ENCODE data around the gene ATG10. TPM values are rescaled to one million over a fixed set of nuclear protein-coding genes. Genes with fewer than 3 reads are reported as not detected.

ATG10 gene
- total RNA-seq, 1 experiment from 2014 or later, result 12.2 TPM

DNA sequence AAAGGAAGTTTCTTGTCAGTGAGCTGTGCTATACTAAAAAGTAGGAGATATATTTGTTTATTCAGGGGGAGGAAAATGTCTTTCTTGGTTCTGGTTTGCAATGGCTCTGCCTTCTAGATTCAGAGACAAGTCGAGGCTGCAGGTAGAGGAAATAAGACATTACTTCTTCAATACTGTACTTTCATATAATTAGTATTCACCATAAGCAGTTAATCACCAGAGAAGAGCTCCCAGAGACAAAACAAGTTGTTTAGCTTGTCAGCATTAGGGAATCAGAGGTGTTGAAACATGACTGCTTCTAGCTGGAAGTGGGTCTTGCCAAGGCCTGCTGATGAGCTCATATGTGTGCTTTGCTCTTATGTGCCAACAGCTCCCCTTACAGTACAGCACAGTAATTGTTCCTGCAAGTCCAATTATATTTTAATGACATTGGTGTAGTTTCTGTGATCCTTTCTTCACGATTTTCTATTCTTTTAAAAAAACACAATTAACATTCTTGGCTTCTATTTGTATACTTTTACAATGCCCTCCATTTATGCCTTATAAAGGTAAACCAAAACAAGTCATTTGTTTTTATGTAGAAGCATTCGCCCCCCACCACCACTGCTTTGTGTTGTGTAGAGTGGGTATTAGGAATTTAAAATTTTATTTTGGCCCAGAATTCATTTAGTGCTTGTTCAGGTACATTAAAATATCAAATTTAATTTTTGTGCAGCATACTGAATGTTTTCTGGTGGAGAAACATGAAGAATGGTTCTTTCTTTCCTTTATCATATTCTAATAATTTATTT, 194.1 kb downstream of the ATG10 start:
- ChIA-PET CTCF (interaction anchor here (0.5 to 3.2 kb wide), 35 partner anchors 9 to 865 kb away, joined by 3 to 45 read pairs (median 4); partner anchors contain the start of genes ACOT12, ATG10 and SSBP2), POLR2A (interaction anchor here (0.9 kb wide), 1 partner anchor 314 kb away, joined by 4 read pairs; no protein-coding TSS in a partner anchor)
- Mint-ChIP-seq H3K36me3 (no peaks in the 10 kb centered on the region), H3K9me3 (no peaks in the 10 kb centered on the region; the same call in 1 of the 2 replicates), H3K27me3 (ENCODE audit: low read depth) (no peaks in the 10 kb centered on the region), H3K27ac (peak overlapping the region; percentile 74), H3K4me3 (no peak overlapping the region), H3K4me1 (peaks cover 43% of the 10 kb centered on the region)
- DNase-seq (ENCODE audit: low spot score), result peak; percentile 27
- ATAC-seq, result peak; percentile 93
- no peak for TF ChIP-seq TP53 (CRISPR knock-in tag; IDR thresholded peaks at IDR 0.05)
- TF ChIP-seq ZNF219 (CRISPR knock-in tag; IDR thresholded peaks at IDR 0.05; ENCODE audit: borderline replicate concordance), result no peak
- TF ChIP-seq SP1 (CRISPR knock-in tag; conservative IDR thresholded peaks at IDR 0.05), result no peak
- TF ChIP-seq ZNF317 (CRISPR knock-in tag; IDR thresholded peaks at IDR 0.05; ENCODE audit: borderline replicate concordance, low read depth), result no peak
- no peak for TF ChIP-seq NFYB (CRISPR knock-in tag; conservative IDR thresholded peaks at IDR 0.05; ENCODE audit: low read depth)
- TF ChIP-seq, protein P1, sequence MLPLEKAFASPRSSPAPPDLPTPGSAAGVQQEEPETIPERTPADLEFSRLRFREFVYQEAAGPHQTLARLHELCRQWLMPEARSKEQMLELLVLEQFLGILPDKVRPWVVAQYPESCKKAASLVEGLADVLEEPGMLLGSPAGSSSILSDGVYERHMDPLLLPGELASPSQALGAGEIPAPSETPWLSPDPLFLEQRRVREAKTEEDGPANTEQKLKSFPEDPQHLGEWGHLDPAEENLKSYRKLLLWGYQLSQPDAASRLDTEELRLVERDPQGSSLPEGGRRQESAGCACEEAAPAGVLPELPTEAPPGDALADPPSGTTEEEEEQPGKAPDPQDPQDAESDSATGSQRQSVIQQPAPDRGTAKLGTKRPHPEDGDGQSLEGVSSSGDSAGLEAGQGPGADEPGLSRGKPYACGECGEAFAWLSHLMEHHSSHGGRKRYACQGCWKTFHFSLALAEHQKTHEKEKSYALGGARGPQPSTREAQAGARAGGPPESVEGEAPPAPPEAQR (CRISPR knock-in tag; IDR thresholded peaks at IDR 0.05), result no peak
- TF ChIP-seq, protein P2, sequence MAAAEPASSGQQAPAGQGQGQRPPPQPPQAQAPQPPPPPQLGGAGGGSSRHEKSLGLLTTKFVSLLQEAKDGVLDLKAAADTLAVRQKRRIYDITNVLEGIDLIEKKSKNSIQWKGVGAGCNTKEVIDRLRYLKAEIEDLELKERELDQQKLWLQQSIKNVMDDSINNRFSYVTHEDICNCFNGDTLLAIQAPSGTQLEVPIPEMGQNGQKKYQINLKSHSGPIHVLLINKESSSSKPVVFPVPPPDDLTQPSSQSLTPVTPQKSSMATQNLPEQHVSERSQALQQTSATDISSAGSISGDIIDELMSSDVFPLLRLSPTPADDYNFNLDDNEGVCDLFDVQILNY (CRISPR knock-in tag; IDR thresholded peaks at IDR 0.05), result no peak
- TF ChIP-seq, protein P3, sequence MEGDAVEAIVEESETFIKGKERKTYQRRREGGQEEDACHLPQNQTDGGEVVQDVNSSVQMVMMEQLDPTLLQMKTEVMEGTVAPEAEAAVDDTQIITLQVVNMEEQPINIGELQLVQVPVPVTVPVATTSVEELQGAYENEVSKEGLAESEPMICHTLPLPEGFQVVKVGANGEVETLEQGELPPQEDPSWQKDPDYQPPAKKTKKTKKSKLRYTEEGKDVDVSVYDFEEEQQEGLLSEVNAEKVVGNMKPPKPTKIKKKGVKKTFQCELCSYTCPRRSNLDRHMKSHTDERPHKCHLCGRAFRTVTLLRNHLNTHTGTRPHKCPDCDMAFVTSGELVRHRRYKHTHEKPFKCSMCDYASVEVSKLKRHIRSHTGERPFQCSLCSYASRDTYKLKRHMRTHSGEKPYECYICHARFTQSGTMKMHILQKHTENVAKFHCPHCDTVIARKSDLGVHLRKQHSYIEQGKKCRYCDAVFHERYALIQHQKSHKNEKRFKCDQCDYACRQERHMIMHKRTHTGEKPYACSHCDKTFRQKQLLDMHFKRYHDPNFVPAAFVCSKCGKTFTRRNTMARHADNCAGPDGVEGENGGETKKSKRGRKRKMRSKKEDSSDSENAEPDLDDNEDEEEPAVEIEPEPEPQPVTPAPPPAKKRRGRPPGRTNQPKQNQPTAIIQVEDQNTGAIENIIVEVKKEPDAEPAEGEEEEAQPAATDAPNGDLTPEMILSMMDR (IDR thresholded peaks at IDR 0.05), result 0 out of 2 replicates have a peak, but pooled peaks have one; percentile 18

DNA sequence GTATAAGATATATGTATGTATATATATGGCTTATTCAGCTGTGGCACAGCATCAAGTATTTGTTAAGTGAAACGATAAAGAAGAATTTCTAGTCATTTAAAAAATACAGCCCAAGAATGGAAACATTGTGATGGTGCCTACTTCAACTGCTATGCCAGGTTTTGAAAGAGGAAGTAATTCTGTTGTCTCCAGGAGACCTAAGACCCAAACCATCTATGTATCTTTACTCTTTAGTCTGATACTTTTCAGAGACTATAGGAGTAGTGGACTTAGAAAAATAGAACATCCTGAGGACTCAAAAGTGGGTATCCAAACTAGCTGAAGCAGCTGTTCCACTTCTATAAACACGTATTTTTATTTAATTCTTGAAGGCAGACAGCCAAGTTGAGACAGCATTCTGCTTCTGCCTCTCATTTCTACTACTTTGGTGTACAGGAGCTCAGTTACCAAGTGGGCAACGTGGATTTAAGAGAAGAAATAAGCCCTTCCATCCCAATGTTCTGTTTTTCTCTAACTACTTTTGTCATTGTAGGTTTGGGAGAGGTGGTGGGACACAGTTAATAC, 195.6 kb downstream of the ATG10 start:
- H3K9me3 Mint-ChIP-seq, result no peaks in the 10 kb centered on the region; the same call in 1 of the 2 replicates
- no peak overlapping the region for H3K4me3 Mint-ChIP-seq
- peaks cover 43% of the 10 kb centered on the region for H3K4me1 Mint-ChIP-seq
- ChIA-PET POLR2A (no interaction called here), CTCF (interaction anchor here (0.5 kb wide), 1 partner anchor 316 kb away, joined by 3 read pairs; no protein-coding TSS in a partner anchor)
- H3K27ac Mint-ChIP-seq, result no peak overlapping the region
- no peaks in the 10 kb centered on the region for H3K36me3 Mint-ChIP-seq
- ATAC-seq (no peak), DNase-seq (ENCODE audit: low spot score) (no peak)
- H3K27me3 Mint-ChIP-seq (ENCODE audit: low read depth), result no peaks in the 10 kb centered on the region
- TF ChIP-seq, protein P4, sequence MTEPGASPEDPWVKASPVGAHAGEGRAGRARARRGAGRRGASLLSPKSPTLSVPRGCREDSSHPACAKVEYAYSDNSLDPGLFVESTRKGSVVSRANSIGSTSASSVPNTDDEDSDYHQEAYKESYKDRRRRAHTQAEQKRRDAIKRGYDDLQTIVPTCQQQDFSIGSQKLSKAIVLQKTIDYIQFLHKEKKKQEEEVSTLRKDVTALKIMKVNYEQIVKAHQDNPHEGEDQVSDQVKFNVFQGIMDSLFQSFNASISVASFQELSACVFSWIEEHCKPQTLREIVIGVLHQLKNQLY (CRISPR knock-in tag; IDR thresholded peaks at IDR 0.05), result no peak
- TF ChIP-seq GRHL2 (CRISPR knock-in tag; IDR thresholded peaks at IDR 0.05; ENCODE audit: insufficient replicate concordance, severe bottlenecking), result no peak
- TF ChIP-seq EMX1 (CRISPR knock-in tag; IDR thresholded peaks at IDR 0.05), result no peak
- TF ChIP-seq, protein P5, sequence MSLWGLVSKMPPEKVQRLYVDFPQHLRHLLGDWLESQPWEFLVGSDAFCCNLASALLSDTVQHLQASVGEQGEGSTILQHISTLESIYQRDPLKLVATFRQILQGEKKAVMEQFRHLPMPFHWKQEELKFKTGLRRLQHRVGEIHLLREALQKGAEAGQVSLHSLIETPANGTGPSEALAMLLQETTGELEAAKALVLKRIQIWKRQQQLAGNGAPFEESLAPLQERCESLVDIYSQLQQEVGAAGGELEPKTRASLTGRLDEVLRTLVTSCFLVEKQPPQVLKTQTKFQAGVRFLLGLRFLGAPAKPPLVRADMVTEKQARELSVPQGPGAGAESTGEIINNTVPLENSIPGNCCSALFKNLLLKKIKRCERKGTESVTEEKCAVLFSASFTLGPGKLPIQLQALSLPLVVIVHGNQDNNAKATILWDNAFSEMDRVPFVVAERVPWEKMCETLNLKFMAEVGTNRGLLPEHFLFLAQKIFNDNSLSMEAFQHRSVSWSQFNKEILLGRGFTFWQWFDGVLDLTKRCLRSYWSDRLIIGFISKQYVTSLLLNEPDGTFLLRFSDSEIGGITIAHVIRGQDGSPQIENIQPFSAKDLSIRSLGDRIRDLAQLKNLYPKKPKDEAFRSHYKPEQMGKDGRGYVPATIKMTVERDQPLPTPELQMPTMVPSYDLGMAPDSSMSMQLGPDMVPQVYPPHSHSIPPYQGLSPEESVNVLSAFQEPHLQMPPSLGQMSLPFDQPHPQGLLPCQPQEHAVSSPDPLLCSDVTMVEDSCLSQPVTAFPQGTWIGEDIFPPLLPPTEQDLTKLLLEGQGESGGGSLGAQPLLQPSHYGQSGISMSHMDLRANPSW (CRISPR knock-in tag; conservative IDR thresholded peaks at IDR 0.05; ENCODE audit: low read depth), result no peak
- no peak for TF ChIP-seq SMAD3 (CRISPR knock-in tag; IDR thresholded peaks at IDR 0.05; ENCODE audit: borderline replicate concordance)
- TF ChIP-seq OVOL2 (CRISPR knock-in tag; IDR thresholded peaks at IDR 0.05; ENCODE audit: borderline replicate concordance), result no peak
- TF ChIP-seq, protein P6, sequence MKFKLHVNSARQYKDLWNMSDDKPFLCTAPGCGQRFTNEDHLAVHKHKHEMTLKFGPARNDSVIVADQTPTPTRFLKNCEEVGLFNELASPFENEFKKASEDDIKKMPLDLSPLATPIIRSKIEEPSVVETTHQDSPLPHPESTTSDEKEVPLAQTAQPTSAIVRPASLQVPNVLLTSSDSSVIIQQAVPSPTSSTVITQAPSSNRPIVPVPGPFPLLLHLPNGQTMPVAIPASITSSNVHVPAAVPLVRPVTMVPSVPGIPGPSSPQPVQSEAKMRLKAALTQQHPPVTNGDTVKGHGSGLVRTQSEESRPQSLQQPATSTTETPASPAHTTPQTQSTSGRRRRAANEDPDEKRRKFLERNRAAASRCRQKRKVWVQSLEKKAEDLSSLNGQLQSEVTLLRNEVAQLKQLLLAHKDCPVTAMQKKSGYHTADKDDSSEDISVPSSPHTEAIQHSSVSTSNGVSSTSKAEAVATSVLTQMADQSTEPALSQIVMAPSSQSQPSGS (CRISPR knock-in tag; IDR thresholded peaks at IDR 0.05; ENCODE audit: borderline replicate concordance, low read depth), result no peak
- TF ChIP-seq, protein P7, sequence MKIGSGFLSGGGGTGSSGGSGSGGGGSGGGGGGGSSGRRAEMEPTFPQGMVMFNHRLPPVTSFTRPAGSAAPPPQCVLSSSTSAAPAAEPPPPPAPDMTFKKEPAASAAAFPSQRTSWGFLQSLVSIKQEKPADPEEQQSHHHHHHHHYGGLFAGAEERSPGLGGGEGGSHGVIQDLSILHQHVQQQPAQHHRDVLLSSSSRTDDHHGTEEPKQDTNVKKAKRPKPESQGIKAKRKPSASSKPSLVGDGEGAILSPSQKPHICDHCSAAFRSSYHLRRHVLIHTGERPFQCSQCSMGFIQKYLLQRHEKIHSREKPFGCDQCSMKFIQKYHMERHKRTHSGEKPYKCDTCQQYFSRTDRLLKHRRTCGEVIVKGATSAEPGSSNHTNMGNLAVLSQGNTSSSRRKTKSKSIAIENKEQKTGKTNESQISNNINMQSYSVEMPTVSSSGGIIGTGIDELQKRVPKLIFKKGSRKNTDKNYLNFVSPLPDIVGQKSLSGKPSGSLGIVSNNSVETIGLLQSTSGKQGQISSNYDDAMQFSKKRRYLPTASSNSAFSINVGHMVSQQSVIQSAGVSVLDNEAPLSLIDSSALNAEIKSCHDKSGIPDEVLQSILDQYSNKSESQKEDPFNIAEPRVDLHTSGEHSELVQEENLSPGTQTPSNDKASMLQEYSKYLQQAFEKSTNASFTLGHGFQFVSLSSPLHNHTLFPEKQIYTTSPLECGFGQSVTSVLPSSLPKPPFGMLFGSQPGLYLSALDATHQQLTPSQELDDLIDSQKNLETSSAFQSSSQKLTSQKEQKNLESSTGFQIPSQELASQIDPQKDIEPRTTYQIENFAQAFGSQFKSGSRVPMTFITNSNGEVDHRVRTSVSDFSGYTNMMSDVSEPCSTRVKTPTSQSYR (CRISPR knock-in tag; IDR thresholded peaks at IDR 0.05), result no peak
- TF ChIP-seq ZNF671 (CRISPR knock-in tag; IDR thresholded peaks at IDR 0.05), result no peak
- no peak for TF ChIP-seq IRF2 (CRISPR knock-in tag; IDR thresholded peaks at IDR 0.05; ENCODE audit: borderline replicate concordance, low read depth)
- TF ChIP-seq ZNF416 (CRISPR knock-in tag; IDR thresholded peaks at IDR 0.05), result no peak
- TF ChIP-seq ZNF263 (CRISPR knock-in tag; IDR thresholded peaks at IDR 0.05; ENCODE audit: low read depth), result no peak

All from WTC11 (cell line).